GM20000 (cell line): ENCODE data around the gene TCF12.

ENCODE experiments used
- DNase-seq: peaks from one replicate; pipeline ENCODE4 v3.0.0; 2012; ENCODE audit warnings: low spot score
- TF ChIP-seq, protein P1 (sequence below): IDR thresholded peaks from 2 replicates; pipeline ENCODE4 v1.5.1; 2012; ENCODE audit warnings: mild to moderate bottlenecking, control low read depth; ENCODE audit errors: extremely low read depth, missing control alignments

Gene TCF12

DNA sequence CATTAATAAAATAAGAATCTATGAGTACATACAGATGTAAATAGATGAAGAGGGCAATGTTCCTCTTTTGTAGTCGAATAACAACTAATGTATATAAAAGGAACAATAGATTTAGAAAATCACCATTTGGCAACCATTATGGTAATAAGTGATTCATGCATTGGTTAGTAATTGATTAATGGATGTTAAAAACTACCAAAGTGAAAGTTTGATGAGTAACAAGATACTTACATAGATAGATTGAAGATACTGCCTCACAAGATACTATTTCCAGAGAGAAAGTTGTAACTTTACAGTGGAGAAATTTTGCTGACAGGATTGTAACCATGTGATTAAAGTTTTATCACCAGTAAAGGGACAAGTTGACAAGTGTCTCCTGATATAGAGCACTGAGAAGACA is 55.0 kb downstream of the TCF12 start:
- DNase-seq: no peak
- TF ChIP-seq, protein P1, sequence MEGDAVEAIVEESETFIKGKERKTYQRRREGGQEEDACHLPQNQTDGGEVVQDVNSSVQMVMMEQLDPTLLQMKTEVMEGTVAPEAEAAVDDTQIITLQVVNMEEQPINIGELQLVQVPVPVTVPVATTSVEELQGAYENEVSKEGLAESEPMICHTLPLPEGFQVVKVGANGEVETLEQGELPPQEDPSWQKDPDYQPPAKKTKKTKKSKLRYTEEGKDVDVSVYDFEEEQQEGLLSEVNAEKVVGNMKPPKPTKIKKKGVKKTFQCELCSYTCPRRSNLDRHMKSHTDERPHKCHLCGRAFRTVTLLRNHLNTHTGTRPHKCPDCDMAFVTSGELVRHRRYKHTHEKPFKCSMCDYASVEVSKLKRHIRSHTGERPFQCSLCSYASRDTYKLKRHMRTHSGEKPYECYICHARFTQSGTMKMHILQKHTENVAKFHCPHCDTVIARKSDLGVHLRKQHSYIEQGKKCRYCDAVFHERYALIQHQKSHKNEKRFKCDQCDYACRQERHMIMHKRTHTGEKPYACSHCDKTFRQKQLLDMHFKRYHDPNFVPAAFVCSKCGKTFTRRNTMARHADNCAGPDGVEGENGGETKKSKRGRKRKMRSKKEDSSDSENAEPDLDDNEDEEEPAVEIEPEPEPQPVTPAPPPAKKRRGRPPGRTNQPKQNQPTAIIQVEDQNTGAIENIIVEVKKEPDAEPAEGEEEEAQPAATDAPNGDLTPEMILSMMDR: no peak

DNA sequence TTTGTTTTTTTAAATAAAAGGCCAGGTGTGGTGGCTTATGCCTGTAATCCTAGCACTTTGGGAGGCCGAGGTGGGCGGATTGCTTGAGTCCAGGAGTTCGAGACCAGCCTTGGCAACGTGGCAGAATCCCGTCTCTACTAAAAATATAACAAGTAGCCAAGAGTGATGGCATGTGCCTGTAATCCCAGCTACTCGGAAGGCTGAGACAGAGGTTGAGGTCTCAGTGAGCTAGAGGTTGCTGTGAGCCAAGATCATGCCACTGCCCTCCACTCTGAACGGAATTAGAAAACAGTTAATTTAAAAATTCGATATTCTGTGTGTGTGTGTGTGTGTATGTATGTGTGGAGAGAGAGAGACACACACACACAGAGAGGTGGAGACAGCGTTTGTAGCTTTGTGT is 58.8 kb downstream of the TCF12 start:
- DNase-seq: no peak
- TF ChIP-seq, protein P1: no peak

DNA sequence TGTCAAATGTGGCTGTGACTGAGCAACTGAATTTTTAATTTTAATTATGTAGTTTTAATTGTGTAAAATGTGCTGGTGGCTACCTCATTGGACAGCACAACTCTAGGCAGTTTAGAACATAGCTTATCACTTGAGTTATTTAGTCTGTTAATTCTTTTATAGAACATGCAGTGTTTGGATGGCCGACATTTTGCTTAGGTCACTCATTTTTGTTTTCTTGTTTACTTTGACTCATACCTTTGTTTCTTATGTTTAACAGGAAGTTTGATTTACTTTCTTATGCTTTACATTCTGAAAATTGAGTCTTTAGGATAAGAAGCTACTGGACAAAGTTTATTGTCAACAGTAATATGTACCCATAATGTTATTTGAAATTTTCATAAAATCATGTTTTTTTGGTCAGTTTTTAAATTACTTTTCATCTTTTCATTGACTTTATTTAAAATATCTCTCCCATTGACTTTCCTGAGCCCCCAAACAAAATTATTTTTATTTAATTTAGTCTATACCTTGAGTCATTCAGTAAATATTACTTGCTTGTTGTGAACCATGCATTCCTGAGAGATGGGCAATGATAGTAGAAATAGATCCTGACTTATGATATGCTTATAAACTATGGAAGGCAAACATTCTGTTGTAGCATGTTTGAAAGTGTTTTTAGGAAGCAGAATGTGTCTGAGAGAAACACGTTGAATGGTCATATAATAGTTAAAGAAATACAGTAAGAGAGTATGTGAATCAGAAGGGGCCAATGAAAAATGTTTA is 60.6 kb downstream of the TCF12 start:
- no peak for DNase-seq
- TF ChIP-seq, protein P1: no peak

DNA sequence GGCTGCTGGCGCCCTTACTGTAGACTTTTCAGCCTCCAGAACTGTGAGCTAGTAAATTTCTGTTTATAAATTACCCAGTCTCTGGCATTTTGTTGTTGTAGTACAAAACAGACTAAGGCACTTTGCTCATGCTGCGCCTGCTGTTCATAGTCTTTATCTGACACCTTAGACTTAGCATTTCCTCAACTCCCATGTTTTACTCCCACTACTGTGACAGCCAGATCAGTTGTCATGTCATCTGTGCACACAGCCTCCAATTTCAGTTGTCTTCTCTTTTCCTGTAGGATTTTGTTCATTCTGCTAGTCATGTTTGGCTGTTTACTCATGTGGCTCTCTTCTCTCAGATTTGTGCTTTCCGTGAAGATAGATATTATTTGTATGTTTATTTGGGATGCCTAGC is 62.0 kb downstream of the TCF12 start:
- TF ChIP-seq, protein P1: no peak
- DNase-seq: no peak

DNA sequence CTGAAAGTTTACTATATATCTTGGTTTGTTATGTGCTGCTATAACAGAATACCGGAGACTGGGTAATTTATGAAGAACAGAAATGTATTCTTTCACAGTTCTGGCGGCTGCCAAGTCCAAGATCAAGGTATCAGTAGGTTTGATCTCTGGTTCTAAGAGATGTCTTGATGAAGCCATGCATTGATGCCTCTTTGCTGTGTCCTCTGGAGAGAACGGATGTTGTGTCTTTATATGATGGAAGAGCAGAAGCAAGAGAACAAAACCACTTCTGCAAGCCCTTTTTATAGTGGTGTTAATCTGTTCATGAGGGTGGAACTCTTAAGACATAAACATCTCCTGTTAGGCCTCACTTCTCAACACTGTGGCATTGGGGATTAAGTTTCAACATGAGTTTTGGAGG is 62.7 kb downstream of the TCF12 start:
- no peak for DNase-seq
- TF ChIP-seq, protein P1: no peak

DNA sequence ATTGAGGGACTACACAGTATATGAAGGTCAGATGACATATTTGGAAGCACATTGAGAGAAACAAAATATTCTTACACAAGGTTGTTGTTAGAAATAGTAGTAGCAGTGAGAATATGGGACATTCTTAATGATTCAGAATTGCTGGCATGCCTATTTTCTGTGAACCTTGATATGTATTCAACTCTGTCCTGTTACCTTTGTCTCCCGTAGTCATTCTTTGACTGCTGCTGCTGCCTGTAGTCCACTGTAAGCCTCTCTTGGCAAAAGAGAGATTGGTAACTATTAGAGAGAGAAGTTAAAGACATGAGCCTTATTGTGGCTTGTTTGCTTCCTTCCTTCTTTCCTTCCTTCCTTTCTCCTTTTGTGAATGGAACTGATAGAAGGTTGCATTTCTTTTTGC is 64.5 kb downstream of the TCF12 start:
- no peak for DNase-seq
- TF ChIP-seq, protein P1: no peak

DNA sequence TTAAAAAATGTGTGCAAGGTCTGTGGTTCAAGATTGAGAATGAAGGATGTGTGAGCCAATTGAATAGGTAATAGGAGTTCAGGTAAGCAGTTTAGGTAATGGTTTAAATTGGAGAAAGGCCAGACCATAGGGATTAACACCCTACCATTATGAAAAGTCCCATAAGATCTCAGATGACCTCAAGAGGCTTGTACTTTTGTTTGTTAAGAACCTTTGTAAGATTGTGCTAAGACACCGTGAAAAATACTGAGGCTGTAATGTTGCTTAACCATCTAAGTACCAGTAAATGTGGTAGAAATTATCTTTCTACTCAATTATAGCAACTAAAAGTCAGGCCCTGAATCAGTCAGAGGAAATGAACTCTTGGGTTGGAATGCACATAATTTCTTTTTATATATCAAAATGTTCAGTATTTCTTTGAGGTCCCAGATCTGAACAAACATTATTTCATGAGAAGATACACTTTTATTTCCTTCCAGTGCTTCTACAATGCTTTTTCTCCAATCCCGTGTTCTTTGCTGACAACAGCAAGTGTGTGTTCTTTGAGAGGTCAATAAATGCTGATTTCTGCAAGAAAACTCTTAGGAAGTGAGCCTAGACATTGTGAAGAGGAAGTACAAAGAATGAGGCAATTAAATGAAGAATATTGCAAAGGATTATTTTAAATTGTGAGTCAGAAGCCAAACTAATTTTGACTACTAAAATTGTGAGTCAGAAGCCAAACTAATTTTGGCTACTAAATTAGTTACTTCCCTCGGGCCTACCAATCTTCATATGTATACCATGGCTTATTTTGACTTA is 66.4 kb downstream of the TCF12 start:
- TF ChIP-seq, protein P1: no peak
- DNase-seq: no peak
